Ascending aorta (tissue), 2 donors: ENCODE data around the gene RHOC. TPM values are rescaled to one million over a fixed set of nuclear protein-coding genes. Genes with fewer than 3 reads are reported as not detected.

Experiments used
- DNase-seq, 2 donors: peaks; one replicate each; pipeline ENCODE4 v3.0.0-alpha.2; 2019; ENCODE audit warnings: low spot score in 2 of 2
- H3K27ac ChIP-seq, 2 donors: fragments of 200-600 bp; sonication (generic); one replicate each; pipeline ENCODE4 v1.5.1; 2016 to 2017; ENCODE audit warnings: mild to moderate bottlenecking in 1 of 2
- H3K27me3 ChIP-seq: fragments of 200-600 bp; sonication (generic); one replicate; pipeline ENCODE4 v1.5.1; 2017
- H3K36me3 ChIP-seq, 2 donors: fragments of 200-600 bp; sonication (generic); one replicate each; pipeline ENCODE4 v1.5.1; 2016
- H3K4me1 ChIP-seq, 2 donors: fragments of 200-600 bp; sonication (generic); one replicate each; pipeline ENCODE4 v1.5.1; 2016 to 2017; ENCODE audit warnings: mild to moderate bottlenecking in 1 of 2
- H3K4me3 ChIP-seq, 2 donors: fragments of 200-600 bp; sonication (generic); one replicate each; pipeline ENCODE4 v1.5.1; 2016 to 2017; ENCODE audit warnings: mild to moderate bottlenecking in 1 of 2
- H3K9me3 ChIP-seq, 2 donors: fragments of 200-600 bp; sonication (generic); one replicate each; pipeline ENCODE4 v1.5.1; 2016
- intact Hi-C: fragments of 100-400 bp; cut with DNase I; formaldehyde crosslinking; loops from one replicate; pipeline ENCODE4 v1.15.1; 2023
- total RNA-seq: library from RNA; depleted of rRNA; stranded (reverse); fragments of >200 nt; gene quantifications from one replicate; pipeline ENCODE4 v1.1.0, GENCODE V29; 2016
- TF ChIP-seq, protein P1 (sequence below), 3 experiments: fragments of 200-600 bp in 2 of 3; fragments of 450-650 bp in 1 of 3; sonication (generic) in 2 of 3; IDR thresholded peaks; one replicate each; pipeline ENCODE4 v1.5.1; 2016 to 2019; ENCODE audit warnings: antibody characterized with exemption in 3 of 3, mild to moderate bottlenecking in 1 of 3, moderate library complexity in 1 of 3

The RHOC gene
- total RNA-seq, 1 donor from 2014 or later: 379 TPM

DNA sequence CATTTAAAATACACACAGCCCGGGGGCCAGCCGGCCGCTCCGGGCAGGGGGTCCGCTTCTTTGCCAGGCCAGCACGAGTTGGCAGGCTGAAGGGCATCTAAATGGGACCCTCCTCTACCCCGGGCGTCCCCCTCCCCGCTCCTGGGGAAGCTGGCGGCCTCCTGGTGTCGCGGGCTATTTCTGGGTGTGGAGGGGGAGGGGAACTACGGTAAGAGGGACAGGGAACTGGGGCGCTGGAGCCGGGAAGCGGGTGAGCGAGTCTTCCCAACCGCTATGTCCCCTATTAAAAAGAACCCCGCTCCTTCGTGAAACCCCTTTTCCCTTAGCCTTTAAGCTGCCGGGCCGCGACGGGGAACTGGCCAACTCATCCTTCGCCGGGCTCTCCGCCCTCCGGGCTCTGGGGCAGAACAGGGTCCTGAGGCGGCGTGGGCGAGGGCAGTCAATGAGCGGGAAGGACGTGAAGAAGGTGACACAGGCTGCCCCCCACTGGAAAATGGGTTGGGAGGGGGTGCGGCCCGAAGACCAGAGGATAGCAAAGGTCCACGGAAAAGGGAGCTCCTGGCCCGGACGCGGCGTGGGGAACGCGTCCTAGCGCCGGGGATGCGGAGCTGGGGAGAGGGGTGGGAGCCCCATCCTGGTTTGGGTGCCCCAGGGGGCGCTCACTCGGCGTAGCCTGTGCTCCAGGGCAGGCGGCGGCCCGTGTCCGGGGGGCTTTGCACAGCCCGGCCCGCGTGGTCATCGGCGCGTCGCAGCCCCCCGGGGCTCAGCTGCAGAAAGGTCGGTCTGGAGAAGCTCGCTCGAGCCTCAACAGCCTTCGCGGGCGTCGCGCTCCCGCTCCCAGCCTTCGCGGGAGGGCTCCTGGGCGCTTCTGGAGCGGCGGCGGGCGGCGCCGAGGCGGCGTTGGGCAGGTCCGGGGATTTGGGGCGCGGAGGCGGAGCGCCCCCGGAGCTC is 7.7 kb upstream of the RHOC start:
- H3K27me3 ChIP-seq: no peaks in the 10 kb centered on the region
- peak in 1 of 2 donors; percentile 73 for DNase-seq
- no peaks in the 10 kb centered on the region for H3K9me3 ChIP-seq
- peak overlapping the region; percentile 80 to 85 for H3K4me3 ChIP-seq
- intact Hi-C loops: loop anchor here (2.0 to 5.0 kb wide), 9 partner anchors 96 to 1266 kb away; partner anchors contain the start of genes AP4B1, ATP5PB, CAPZA1 and DCLRE1B
- peaks cover 6 to 13% of the 10 kb centered on the region in 2 donors for H3K4me1 ChIP-seq
- no peaks in the 10 kb centered on the region for H3K36me3 ChIP-seq
- peak overlapping the region; percentile 55 to 65 for H3K27ac ChIP-seq
- TF ChIP-seq, protein P1, sequence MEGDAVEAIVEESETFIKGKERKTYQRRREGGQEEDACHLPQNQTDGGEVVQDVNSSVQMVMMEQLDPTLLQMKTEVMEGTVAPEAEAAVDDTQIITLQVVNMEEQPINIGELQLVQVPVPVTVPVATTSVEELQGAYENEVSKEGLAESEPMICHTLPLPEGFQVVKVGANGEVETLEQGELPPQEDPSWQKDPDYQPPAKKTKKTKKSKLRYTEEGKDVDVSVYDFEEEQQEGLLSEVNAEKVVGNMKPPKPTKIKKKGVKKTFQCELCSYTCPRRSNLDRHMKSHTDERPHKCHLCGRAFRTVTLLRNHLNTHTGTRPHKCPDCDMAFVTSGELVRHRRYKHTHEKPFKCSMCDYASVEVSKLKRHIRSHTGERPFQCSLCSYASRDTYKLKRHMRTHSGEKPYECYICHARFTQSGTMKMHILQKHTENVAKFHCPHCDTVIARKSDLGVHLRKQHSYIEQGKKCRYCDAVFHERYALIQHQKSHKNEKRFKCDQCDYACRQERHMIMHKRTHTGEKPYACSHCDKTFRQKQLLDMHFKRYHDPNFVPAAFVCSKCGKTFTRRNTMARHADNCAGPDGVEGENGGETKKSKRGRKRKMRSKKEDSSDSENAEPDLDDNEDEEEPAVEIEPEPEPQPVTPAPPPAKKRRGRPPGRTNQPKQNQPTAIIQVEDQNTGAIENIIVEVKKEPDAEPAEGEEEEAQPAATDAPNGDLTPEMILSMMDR (IDR thresholded peaks at IDR 0.05): peak in 1 of 3 experiments; percentile 14

DNA sequence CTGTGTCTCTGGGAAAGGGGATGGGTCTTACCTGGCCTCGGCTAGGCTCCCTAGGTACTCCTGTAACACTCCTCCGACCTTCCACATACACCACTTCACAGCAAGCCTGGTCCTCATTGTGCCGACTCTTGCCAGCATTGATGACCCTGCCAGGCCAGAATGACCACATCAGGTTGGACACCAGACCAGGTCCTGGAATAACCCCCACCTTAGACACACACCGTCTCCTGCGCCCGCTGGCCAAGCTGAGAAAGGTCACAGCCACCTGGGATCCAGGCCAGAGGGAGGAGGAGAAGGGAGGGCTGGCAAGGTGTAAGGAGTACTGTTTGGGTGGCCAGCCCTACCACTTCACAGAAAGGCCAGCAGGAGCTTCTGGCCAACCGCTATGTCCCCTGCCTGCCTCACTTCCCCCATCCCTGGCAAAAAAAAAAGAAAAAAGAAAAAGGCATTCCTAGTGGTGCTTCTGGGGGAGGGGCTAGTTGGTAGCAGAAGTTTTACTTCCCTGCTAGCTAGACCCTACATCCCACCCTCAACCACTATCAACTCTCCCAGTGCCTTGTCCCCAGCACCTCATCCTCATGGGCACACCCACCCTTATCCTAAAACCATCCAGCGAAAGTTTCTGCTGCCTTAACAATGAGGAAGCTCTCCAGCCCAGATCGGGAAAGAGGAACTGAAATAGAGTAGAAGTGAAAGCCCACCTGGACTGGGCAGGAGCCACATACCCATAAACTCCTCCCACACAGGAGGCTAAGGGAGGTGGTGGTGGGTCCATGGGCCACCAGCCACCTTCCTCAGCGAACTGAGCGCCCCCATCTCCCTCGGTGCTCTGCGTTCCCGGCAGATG is 6.8 kb upstream of the RHOC start:
- peak overlapping the region; percentile 55 to 65 for H3K27ac ChIP-seq
- TF ChIP-seq, protein P1 (IDR thresholded peaks at IDR 0.05): no peak
- intact Hi-C loops: loop anchor here (2.0 kb wide), 5 partner anchors 95 to 1265 kb away; partner anchors contain the start of genes AP4B1, ATP5PB, CAPZA1 and DCLRE1B

GRCh38 chr1:112712701-112713128 is 5.8 kb upstream of the RHOC start:
- H3K27ac ChIP-seq: no peak overlapping the region
- no peak for DNase-seq
- H3K4me1 ChIP-seq: peaks cover 6 to 16% of the 10 kb centered on the region in 2 donors
- no peaks in the 10 kb centered on the region for H3K27me3 ChIP-seq
- H3K36me3 ChIP-seq: no peaks in the 10 kb centered on the region
- H3K9me3 ChIP-seq: no peaks in the 10 kb centered on the region
- intact Hi-C loops: no loop called here
- no peak overlapping the region for H3K4me3 ChIP-seq
- TF ChIP-seq, protein P1 (IDR thresholded peaks at IDR 0.05): no peak

More for the DNA sequence above, 6.8 kb upstream of the RHOC start:
- H3K4me3 ChIP-seq: peak overlapping the region; percentile 80 to 85
- no peaks in the 10 kb centered on the region for H3K9me3 ChIP-seq
- no peak for DNase-seq
- no peaks in the 10 kb centered on the region for H3K27me3 ChIP-seq
- H3K4me1 ChIP-seq: peaks cover 6 to 13% of the 10 kb centered on the region in 2 donors
- H3K36me3 ChIP-seq: no peaks in the 10 kb centered on the region

GRCh38 chr1:112712191-112712590 is 5.3 kb upstream of the RHOC start:
- intact Hi-C loops: no loop called here
- Histone ChIP-seq H3K27me3 (no peaks in the 10 kb centered on the region), H3K9me3 (no peaks in the 10 kb centered on the region), H3K4me1 (peaks cover 6 to 16% of the 10 kb centered on the region in 2 donors), H3K4me3 (no peak overlapping the region), H3K27ac (no peak overlapping the region), H3K36me3 (no peaks in the 10 kb centered on the region)
- TF ChIP-seq, protein P1 (IDR thresholded peaks at IDR 0.05): no peak
- no peak for DNase-seq

- TF ChIP-seq, protein P1 (IDR thresholded peaks at IDR 0.05): no peak
- DNase-seq: no peak
- no peaks in the 10 kb centered on the region for H3K36me3 ChIP-seq
- no peaks in the 10 kb centered on the region for H3K27me3 ChIP-seq
- no peak overlapping the region for H3K4me3 ChIP-seq
- intact Hi-C loops: no loop called here
- H3K4me1 ChIP-seq: peaks cover 6 to 16% of the 10 kb centered on the region in 2 donors
- H3K9me3 ChIP-seq: no peaks in the 10 kb centered on the region
- H3K27ac ChIP-seq: no peak overlapping the region
Measured at GRCh38 chr1:112711670-112712069, 4.7 kb upstream of the RHOC start.
